Hematopoietic multipotent progenitor cell (in vitro differentiated cells): ENCODE results near the gene GUCY1A2. TPM values are rescaled to one million over a fixed set of nuclear protein-coding genes. Genes with fewer than 3 reads are reported as not detected.
"Not testable (repeated sequence)": the region's sequence is repeated elsewhere in the genome, so short reads cannot be mapped to it uniquely, and the experiment has no call there.

ENCODE experiments used
- DNase-seq, 3 donors: peaks; one replicate each; pipeline ENCODE4 v3.0.0-alpha.2; 2011 to 2015; ENCODE audit warnings: low read depth in 2 of 3, low spot score in 2 of 3
- total RNA-seq: library from RNA; depleted of rRNA; stranded (reverse); fragments of >200 nt; gene quantifications from one replicate; pipeline ENCODE4 v1.2.3, GENCODE V29; 2012

The GUCY1A2 gene
- total RNA-seq, result under 0.01 TPM

GRCh38 chr11:107018219-107018901 lies at the start of gene GUCY1A2:
Gene GUCY1A2, minus strand, starts transcription at chr11:107018476. Its CDS starts 421 bp downstream, at chr11:107018055.
- peak in 1 of 3 donors; percentile 1 for DNase-seq

GRCh38 chr11:107054391-107054790 lies 36.1 kb upstream of the GUCY1A2 start:
- no peak for DNase-seq

GRCh38 chr11:107051332-107051731 lies 33.1 kb upstream of the GUCY1A2 start:
- DNase-seq, result not testable (repeated sequence)

GRCh38 chr11:107050899-107051298 lies 32.6 kb upstream of the GUCY1A2 start:
- not testable (repeated sequence) for DNase-seq

GRCh38 chr11:107050121-107050520 lies 31.8 kb upstream of the GUCY1A2 start:
- no peak for DNase-seq

GRCh38 chr11:107044503-107044902 lies 26.2 kb upstream of the GUCY1A2 start:
- no peak for DNase-seq

GRCh38 chr11:107043242-107044006 lies 25.1 kb upstream of the GUCY1A2 start:
- no peak for DNase-seq

GRCh38 chr11:107042748-107043147 lies 24.5 kb upstream of the GUCY1A2 start:
- DNase-seq, result no peak

- DNase-seq, result no peak
These were observed 22.8 kb upstream of the GUCY1A2 start for GRCh38 chr11:107041088-107041444.

- DNase-seq, result no peak
These were observed 22.3 kb upstream of the GUCY1A2 start for GRCh38 chr11:107040433-107041087.

- DNase-seq, result no peak
These were observed 7.4 kb upstream of the GUCY1A2 start for GRCh38 chr11:107025673-107026072.

GRCh38 chr11:107020594-107020993 lies 2.3 kb upstream of the GUCY1A2 start:
- no peak for DNase-seq

- peak in 2 of 3 donors; percentile 20 to 44 for DNase-seq
These were observed 722 bp upstream of the GUCY1A2 start for GRCh38 chr11:107018902-107019493.

- peak in 2 of 3 donors; percentile 14 to 19 for DNase-seq
These were observed 650 bp downstream of the GUCY1A2 start for GRCh38 chr11:107017433-107018218.

GRCh38 chr11:107017104-107017432 lies 1.2 kb downstream of the GUCY1A2 start:
- no peak for DNase-seq

GRCh38 chr11:107014871-107015270 lies 3.4 kb downstream of the GUCY1A2 start:
- DNase-seq, result no peak

GRCh38 chr11:107011977-107012376 lies 6.3 kb downstream of the GUCY1A2 start:
- DNase-seq, result no peak

- DNase-seq, result no peak
These were observed 9.1 kb downstream of the GUCY1A2 start for GRCh38 chr11:107009190-107009589.

- no peak for DNase-seq
These were observed 12.0 kb downstream of the GUCY1A2 start for GRCh38 chr11:107006076-107006833.

GRCh38 chr11:106999196-106999595 lies 19.1 kb downstream of the GUCY1A2 start:
- no peak for DNase-seq
